Measurements from ENCODE around the gene HPSE.
A peak's percentile ranks its signal among the peaks of the same experiment; 100 is the strongest.
"Not testable (repeated sequence)": the region's sequence is repeated elsewhere in the genome, so short reads cannot be mapped to it uniquely, and the experiment has no call there.

The HPSE gene

DNA sequence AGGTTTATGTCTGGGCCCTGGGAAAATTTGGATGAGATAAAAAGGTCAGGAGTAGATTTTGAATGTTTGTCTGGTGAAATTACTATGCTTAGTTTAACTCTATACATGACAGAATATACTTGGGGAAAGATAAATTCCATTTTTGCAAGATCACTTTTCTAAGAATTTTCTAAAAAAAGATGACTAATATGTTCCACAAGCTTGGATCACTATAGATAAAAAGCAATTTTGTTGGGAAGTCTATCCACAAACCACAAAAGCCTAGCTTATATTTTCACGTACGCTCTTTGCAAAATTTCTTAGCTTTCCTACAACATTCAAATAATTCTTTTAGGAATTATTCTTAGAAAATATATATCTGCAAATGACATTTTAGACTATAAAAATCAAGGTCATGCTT is 29.5 kb downstream of the HPSE start:
- TF ChIP-seq, protein P1, sequence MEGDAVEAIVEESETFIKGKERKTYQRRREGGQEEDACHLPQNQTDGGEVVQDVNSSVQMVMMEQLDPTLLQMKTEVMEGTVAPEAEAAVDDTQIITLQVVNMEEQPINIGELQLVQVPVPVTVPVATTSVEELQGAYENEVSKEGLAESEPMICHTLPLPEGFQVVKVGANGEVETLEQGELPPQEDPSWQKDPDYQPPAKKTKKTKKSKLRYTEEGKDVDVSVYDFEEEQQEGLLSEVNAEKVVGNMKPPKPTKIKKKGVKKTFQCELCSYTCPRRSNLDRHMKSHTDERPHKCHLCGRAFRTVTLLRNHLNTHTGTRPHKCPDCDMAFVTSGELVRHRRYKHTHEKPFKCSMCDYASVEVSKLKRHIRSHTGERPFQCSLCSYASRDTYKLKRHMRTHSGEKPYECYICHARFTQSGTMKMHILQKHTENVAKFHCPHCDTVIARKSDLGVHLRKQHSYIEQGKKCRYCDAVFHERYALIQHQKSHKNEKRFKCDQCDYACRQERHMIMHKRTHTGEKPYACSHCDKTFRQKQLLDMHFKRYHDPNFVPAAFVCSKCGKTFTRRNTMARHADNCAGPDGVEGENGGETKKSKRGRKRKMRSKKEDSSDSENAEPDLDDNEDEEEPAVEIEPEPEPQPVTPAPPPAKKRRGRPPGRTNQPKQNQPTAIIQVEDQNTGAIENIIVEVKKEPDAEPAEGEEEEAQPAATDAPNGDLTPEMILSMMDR (IDR thresholded peaks at IDR 0.05; ENCODE audit: low read depth, low read length, missing control alignments) = no peak
- H3K4me3 ChIP-seq (ENCODE audit: low read depth, low read length) = no peak overlapping the region
- DNase-seq (ENCODE audit: low read depth) = no peak

DNA sequence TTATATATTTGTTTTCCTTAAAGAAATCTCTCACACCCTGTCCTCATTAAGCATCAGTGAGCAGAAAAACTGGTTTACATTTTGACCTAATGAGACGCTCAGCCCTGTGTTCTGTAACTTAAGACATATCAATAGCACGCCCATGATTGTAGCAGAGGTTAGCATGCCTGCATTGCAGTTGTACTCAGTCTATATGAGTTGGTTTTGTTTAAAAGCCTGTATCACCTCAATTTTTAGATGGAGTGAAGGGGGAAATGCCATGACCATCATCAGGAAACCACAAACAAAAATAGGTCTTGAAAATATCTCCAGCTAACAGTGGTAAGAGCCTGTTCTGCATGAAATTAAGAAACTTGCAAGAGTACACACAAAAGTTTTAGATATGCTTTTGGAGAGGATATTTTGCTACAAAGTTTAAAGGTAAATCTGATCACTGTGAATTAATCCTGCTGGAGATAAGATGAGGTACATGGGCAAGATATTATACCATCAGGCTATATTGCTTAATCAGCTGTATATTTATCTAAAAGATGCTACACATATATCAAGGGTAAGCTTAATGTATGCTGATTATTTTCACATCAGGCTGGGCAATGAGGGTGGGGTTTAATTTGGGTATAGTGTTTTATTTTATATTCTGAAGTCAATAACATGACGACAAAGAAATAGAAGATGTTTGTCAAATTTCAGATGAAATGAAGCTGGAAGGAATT is 36.9 kb downstream of the HPSE start:
- DNase-seq (ENCODE audit: low read depth) = no peak
- H3K4me3 ChIP-seq (ENCODE audit: low read depth, low read length) = no peak overlapping the region
- TF ChIP-seq, protein P1 (IDR thresholded peaks at IDR 0.05; ENCODE audit: low read depth, low read length, missing control alignments) = no peak

DNA sequence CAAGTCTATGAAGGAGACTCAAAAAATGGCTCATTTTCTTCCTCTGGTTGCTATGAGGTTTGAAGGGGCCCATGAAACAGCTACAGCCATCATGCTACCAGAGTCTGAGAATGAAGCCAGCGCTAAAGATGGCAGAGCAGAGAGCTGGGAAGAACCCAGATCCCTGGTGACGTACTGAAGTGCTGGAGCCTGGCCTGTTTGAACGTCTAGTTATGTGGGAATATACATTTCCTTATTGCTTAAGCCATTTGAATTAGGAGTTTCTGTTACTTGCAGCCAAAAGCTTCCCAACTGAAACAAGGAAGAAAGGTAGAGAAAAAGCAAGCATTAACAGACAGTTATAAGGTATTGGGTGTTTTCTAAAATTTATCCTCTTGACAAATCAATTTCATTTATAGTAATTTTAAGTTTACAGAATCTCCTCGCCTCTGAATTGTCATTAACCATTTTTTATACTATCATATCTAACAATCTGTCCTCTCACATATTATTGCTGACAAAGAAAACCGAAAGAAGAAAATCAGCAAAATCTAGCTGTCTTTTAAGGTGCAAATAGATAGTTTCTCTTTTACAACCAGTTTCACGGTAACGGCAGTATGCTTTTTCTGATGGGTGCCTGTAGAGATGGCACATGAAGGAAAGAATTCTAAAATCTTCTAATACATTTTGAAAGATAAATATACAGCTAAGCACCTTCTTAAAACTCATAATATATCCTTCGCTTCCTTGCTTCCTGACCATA is 41.2 kb downstream of the HPSE start:
- no peak overlapping the region for H3K4me3 ChIP-seq (ENCODE audit: low read depth, low read length)
- DNase-seq (ENCODE audit: low read depth) = no peak
- TF ChIP-seq, protein P1 (IDR thresholded peaks at IDR 0.05; ENCODE audit: low read depth, low read length, missing control alignments) = no peak

DNA sequence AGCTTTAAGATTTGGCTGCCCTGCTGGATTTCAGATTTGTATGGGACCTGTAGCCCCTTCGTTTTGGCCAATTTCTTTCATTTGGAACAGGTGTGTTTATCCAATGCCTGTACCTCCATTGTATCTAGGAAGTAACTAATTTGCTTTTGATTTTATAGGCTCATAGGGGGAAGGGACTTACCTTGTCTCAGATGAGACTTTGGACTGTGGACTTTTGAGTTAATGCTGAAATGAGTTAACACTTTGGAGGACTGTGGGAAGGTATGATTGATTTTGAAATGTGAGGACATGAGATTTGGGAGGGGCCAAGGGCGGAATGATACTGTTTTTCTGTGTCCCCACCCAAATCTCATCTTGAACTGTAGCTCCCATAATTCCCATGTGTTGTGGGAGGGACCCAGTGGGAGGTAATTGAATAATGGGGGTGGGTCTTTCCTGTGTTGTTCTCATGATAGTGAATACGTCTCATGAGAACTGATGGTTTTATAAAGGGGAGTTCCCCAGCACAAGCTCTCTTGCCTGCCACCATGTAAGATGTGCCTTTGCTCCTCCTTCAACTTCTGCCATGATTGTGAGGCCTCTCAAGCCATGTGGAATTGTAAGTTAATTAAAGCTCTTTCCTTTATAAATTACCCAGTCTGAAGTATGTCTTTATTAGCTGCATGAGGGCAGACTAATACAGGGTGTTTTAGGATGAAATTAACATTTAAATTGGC is 44.4 kb downstream of the HPSE start:
- not testable (repeated sequence) for DNase-seq (ENCODE audit: low read depth); H3K4me3 ChIP-seq (ENCODE audit: low read depth, low read length)

DNA sequence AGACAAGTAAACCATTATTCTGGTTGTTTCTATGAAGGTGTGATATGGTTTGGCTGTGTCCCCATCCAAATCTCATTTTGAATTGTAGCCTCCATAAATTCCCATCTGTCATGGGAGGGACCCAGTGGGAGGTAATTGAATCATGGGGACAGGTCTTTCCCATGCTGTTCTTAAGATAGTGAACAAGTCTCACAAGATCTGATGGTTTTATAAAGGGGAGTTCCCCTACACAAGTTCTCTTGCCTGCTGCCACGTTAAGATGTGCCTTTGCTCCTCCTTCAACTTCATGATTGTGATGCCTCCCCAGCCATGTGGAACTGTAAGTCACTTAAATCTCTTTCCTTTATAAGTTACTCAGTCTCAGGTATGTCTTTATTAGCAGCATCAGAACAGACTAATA is 46.3 kb downstream of the HPSE start:
- H3K4me3 ChIP-seq (ENCODE audit: low read depth, low read length); DNase-seq (ENCODE audit: low read depth): not testable (repeated sequence)

DNA sequence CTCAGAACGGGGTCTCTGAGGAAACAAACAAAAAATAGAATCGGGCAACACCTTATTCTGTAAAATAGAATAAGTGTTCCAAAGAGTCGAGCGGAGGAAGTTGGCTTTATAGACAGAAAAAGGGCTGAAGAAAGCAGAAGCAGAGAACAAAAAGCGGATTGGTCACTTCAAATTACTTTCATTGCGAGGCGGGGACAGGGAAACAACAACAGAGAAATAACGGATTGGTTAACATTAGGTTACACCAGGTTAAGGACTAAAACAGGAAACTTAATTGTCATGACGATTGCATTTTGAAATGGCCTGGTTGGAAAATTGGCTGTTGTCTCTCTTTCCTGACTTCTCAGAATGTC is 49.6 kb downstream of the HPSE start:
- TF ChIP-seq, protein P1 (IDR thresholded peaks at IDR 0.05; ENCODE audit: low read depth, low read length, missing control alignments) = no peak
- no peak for DNase-seq (ENCODE audit: low read depth)
- peak overlapping the region; percentile 61 for H3K4me3 ChIP-seq (ENCODE audit: low read depth, low read length)

DNA sequence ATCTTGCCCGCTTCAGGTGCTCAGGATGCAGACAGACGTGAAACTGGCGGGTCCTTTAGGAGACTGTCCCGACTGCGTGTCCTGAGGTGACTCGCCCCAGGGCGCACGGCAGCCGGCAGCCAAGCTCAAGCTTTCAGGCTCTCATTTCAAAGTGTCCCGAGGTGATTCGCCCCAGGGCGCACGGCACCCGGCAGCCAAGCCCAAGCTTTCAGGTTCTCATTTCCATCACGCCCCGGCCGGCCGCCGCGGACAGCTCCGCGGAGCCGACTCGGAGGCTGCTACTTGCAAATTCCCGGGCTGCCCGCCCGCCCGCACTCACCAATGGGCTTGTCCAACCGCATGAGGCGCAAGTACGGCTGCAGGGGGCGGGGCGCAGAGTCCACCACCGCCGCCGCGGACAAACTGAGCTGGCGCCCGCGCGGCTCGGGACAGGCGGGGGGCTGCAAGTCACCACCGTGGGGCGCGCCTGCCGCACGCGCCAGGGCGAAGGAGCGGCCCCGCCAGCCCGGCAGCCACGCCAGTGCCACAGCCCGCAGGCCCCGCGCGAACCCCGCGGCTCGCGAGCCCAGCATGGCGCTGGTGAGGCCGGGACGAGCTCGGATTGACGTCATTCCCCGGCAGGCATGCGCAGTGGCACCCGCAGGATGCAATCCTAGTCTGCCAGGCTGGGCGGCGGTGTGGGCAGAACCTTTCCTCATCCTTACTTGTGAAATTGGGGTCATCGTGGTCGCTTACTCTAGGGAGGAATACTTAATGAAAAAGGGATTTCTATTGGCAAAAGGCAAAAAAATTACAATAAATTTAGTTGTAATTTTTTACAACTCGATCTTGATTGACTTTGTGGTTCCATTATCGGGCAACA is 50.2 kb downstream of the HPSE start, which contains the start of gene COQ2:
COQ2 (minus strand) TSS at position 606 of the 862 bp plus-strand sequence; CDS start at position 572, 34 bp downstream.
- TF ChIP-seq, protein P1 (IDR thresholded peaks at IDR 0.05; ENCODE audit: low read depth, low read length, missing control alignments) = peak; percentile 2
- peak within 1 kb of the TSS; percentile 61 for H3K4me3 ChIP-seq (ENCODE audit: low read depth, low read length)
- DNase-seq (ENCODE audit: low read depth) = peak; percentile 73
